22Rv1 (cell line): ENCODE results near the gene RLF.

Experiments
- CTCF ChIP-seq: fragments of 450-650 bp; IDR thresholded peaks from 2 replicates; pipeline ENCODE4 v1.5.1; 2017; ENCODE audit warnings: mild to moderate bottlenecking
- ZFX ChIP-seq: fragments of 450-650 bp; IDR thresholded peaks from 2 replicates; pipeline ENCODE4 v1.6.1; 2017; ENCODE audit warnings: antibody characterized with exemption, borderline replicate concordance

DNA sequence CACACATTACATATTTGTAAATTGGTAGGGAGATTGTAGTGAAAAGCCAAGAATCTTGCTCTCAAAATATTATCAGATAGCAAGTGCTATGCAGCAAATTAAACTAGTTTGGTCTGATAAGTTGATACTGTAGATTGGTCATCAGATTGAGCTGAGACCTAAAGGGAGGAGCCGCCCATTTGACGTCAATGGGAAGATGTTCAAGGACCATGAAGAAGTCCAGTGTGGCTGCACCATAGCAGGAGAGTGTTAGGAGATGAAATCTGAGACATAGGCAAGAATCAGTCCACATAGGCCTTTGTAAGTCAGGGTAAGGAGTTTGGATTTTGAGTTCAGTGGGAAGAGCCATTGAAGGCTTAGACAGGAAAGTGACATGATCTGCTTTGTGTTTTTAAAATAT lies 113.1 kb downstream of the RLF start:
- TF ChIP-seq CTCF: no peak
- TF ChIP-seq ZFX: no peak
